ENCODE data around the gene RGS9. TPM values are rescaled to one million over a fixed set of nuclear protein-coding genes. Genes with fewer than 3 reads are reported as not detected.
A peak's percentile ranks its signal among the peaks of the same experiment; 100 is the strongest.

The RGS9 gene
- total and polyA plus RNA-seq, 2 of the 13 experiments (the other 11 are each of a cell fraction or from before 2014, with no cell fraction given): 0.44 to 0.74 TPM

DNA sequence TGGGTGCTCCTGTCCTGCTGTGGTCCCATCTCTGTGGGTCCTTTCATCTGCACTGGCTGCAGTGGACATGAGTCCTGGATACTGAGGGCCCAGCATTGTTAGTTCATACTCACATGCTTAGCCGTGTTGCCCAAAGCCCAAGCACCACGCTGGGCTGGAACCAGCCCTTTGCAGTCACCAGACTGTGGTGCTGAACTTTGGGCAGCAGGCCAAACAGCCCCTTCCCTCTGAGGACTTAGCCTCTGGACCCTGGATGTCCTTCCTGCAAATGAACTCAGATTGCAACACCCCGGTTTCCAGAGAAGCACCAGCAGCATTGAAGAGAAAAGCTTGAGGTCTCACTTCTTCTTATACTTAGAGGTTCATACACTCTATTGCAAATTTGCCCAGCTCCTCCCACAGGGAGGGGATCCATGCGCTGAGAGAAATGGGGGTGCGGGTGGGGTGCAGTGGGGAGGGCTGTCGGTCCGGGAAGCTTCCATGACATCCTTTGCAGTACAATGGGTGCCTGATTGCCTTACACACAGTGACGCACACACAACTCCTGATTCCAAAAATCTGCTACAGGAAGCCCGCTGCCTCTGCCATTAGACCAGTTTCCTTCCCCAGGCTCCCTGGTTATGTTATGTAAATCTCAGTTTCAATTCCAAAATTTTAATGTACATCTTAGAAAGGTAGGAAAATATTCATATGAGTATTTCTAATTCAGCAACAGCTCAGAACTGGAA, 65.8 kb downstream of the RGS9 start (continued):
- TF ChIP-seq RARA (CRISPR knock-in tag; IDR thresholded peaks at IDR 0.05): peak; percentile 66
- 0 out of 2 replicates have a peak, but pooled peaks have one; percentile 29 for TF ChIP-seq ZNF629 (CRISPR knock-in tag; conservative IDR thresholded peaks at IDR 0.05)
- TF ChIP-seq, protein P1, sequence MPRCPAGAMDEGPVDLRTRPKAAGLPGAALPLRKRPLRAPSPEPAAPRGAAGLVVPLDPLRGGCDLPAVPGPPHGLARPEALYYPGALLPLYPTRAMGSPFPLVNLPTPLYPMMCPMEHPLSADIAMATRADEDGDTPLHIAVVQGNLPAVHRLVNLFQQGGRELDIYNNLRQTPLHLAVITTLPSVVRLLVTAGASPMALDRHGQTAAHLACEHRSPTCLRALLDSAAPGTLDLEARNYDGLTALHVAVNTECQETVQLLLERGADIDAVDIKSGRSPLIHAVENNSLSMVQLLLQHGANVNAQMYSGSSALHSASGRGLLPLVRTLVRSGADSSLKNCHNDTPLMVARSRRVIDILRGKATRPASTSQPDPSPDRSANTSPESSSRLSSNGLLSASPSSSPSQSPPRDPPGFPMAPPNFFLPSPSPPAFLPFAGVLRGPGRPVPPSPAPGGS (CRISPR knock-in tag; IDR thresholded peaks at IDR 0.05): 0 out of 2 replicates have a peak, but pooled peaks have one; percentile 38
- TF ChIP-seq EHMT2 (IDR thresholded peaks at IDR 0.05; ENCODE audit: borderline replicate concordance, low read depth, low read length): peak; percentile 39; the same call in 1 of the 2 replicates
- TF ChIP-seq, protein P2, sequence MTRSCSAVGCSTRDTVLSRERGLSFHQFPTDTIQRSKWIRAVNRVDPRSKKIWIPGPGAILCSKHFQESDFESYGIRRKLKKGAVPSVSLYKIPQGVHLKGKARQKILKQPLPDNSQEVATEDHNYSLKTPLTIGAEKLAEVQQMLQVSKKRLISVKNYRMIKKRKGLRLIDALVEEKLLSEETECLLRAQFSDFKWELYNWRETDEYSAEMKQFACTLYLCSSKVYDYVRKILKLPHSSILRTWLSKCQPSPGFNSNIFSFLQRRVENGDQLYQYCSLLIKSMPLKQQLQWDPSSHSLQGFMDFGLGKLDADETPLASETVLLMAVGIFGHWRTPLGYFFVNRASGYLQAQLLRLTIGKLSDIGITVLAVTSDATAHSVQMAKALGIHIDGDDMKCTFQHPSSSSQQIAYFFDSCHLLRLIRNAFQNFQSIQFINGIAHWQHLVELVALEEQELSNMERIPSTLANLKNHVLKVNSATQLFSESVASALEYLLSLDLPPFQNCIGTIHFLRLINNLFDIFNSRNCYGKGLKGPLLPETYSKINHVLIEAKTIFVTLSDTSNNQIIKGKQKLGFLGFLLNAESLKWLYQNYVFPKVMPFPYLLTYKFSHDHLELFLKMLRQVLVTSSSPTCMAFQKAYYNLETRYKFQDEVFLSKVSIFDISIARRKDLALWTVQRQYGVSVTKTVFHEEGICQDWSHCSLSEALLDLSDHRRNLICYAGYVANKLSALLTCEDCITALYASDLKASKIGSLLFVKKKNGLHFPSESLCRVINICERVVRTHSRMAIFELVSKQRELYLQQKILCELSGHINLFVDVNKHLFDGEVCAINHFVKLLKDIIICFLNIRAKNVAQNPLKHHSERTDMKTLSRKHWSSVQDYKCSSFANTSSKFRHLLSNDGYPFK (CRISPR knock-in tag; IDR thresholded peaks at IDR 0.05; ENCODE audit: borderline replicate concordance): no peak
- TF ChIP-seq, protein P3, sequence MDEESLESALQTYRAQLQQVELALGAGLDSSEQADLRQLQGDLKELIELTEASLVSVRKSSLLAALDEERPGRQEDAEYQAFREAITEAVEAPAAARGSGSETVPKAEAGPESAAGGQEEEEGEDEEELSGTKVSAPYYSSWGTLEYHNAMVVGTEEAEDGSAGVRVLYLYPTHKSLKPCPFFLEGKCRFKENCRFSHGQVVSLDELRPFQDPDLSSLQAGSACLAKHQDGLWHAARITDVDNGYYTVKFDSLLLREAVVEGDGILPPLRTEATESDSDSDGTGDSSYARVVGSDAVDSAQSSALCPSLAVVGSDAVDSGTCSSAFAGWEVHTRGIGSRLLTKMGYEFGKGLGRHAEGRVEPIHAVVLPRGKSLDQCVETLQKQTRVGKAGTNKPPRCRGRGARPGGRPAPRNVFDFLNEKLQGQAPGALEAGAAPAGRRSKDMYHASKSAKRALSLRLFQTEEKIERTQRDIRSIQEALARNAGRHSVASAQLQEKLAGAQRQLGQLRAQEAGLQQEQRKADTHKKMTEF (CRISPR knock-in tag; IDR thresholded peaks at IDR 0.05): 0 out of 2 replicates have a peak, but pooled peaks have one; percentile 31
- 0 out of 2 replicates have a peak, but pooled peaks have one; percentile 35 for TF ChIP-seq MEIS2 (CRISPR knock-in tag; IDR thresholded peaks at IDR 0.05)
- 0 out of 2 replicates have a peak, but pooled peaks have one; percentile 46 for TF ChIP-seq ZNF124 (CRISPR knock-in tag; IDR thresholded peaks at IDR 0.05)
- no peak for TF ChIP-seq ZNF780A (CRISPR knock-in tag; IDR thresholded peaks at IDR 0.05)
- peak; percentile 69 for TF ChIP-seq GATAD2A (CRISPR knock-in tag; IDR thresholded peaks at IDR 0.05)
- 0 out of 2 replicates have a peak, but pooled peaks have one; percentile 4 for TF ChIP-seq SUZ12 (IDR thresholded peaks at IDR 0.05; ENCODE audit: low read depth, low read length)
- peak; percentile 97 for TF ChIP-seq ESRRA (CRISPR knock-in tag; IDR thresholded peaks at IDR 0.05; ENCODE audit: low read depth)
- peak; percentile 62; the same call in 1 of the 2 replicates for TF ChIP-seq HDAC2 (CRISPR knock-in tag; IDR thresholded peaks at IDR 0.05)
- peak; percentile 45; the same call in 1 of the 2 replicates for TF ChIP-seq BHLHE40 (IDR thresholded peaks at IDR 0.05; ENCODE audit: low read length)
- TF ChIP-seq, protein P4, sequence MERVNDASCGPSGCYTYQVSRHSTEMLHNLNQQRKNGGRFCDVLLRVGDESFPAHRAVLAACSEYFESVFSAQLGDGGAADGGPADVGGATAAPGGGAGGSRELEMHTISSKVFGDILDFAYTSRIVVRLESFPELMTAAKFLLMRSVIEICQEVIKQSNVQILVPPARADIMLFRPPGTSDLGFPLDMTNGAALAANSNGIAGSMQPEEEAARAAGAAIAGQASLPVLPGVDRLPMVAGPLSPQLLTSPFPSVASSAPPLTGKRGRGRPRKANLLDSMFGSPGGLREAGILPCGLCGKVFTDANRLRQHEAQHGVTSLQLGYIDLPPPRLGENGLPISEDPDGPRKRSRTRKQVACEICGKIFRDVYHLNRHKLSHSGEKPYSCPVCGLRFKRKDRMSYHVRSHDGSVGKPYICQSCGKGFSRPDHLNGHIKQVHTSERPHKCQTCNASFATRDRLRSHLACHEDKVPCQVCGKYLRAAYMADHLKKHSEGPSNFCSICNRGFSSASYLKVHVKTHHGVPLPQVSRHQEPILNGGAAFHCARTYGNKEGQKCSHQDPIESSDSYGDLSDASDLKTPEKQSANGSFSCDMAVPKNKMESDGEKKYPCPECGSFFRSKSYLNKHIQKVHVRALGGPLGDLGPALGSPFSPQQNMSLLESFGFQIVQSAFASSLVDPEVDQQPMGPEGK (CRISPR knock-in tag; IDR thresholded peaks at IDR 0.05): peak; percentile 65; the same call in 1 of the 2 replicates
- peak; percentile 85; the same call in 1 of the 2 replicates for TF ChIP-seq ZNF292 (CRISPR knock-in tag; IDR thresholded peaks at IDR 0.05; ENCODE audit: borderline replicate concordance, low read depth)
- TF ChIP-seq CEBPG (CRISPR knock-in tag; IDR thresholded peaks at IDR 0.05): peak; percentile 89
- peak; percentile 89 for TF ChIP-seq SALL1 (CRISPR knock-in tag; IDR thresholded peaks at IDR 0.05)

Data from HepG2 (cell line).